GM18867 (cell line): ENCODE results near the gene SVOP.
A peak's percentile ranks its signal among the peaks of the same experiment; 100 is the strongest.

Experiments
- ATAC-seq: cut with Tn5 transposase; IDR thresholded peaks from one replicate; pipeline ENCODE4 v1.9.1; 2021; ENCODE audit warnings: mild to moderate bottlenecking, moderate library complexity; ENCODE audit not compliant: unreplicated experiment

The SVOP gene

DNA sequence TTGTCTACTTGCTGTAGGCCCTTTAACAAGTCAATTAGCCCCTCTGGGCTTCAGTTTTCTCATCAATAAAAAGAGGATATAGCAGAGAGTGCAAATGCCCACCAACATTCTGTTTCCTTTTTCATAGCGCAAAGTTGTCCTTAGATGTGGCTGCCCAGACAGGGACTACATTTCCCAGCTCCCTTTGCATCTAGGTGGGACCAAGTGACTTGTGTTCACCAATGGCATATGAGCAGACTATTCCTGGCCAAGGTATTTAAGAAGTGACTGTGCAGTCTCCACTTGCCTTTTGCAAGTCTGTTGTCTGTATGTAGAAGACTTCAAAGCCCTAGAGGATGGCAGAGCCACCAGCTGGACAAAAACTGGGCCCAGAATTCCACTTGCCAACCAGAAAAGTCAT is 81.3 kb downstream of the SVOP start:
- ATAC-seq, result no peak

DNA sequence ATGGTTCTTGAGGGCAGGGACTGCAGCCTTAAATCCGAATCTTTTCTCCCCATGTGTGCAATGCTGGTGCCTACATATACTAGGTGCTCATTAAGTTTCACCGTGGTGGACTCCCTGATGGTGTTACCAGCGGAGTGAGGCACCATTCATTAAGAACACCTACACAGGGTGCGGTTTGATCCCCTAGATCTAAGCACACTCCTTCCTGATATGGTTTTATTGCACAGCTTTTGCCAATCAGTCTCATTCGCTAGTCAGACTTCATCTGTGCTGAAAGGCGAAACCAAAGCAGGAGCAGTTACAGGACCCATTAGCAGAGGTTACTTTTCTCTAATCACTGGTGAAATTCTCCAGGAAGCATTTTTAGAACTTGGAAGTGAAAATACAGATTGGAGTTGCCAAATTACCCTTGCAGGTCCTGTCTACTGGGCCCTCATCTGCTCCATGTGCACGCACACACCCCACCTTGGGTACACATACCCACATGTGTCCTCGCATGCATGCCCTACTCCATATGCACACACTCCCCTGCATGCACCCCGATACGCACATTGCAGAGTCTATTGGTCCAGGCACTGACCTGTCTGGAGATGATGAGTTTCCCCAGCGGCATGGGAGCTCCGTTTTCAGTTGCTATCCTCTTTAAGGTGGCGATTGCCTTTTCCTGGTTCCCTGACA is 82.5 kb downstream of the SVOP start:
- no peak for ATAC-seq

DNA sequence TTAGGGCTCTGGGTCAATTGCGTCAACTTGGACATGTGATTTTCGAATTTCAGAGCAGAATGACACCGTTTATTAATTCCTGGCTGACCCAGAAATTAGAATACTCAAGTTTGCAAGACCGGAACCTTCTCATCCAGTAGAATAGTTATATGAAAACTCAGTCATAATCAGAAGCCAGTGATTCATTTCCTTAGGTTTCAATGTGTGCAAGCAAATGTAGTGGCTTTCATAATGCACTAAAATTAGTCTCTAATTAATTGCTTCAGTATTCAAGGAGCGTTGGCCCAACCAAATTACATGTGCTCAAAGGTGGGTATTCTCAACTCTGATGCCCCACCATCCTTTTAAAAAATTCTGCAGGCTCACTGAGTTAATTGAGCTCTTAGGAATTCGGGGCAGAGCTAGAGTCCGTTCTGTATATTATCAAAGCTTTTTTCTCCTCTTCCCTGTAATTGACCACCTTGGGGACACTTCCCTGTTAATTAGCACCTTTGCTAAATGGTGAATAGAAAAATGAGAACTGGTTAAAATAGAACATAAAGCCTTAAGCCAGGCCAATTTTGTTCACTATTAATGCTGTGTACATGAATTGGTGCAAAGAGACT is 85.6 kb downstream of the SVOP start:
- peak; percentile 47 for ATAC-seq

DNA sequence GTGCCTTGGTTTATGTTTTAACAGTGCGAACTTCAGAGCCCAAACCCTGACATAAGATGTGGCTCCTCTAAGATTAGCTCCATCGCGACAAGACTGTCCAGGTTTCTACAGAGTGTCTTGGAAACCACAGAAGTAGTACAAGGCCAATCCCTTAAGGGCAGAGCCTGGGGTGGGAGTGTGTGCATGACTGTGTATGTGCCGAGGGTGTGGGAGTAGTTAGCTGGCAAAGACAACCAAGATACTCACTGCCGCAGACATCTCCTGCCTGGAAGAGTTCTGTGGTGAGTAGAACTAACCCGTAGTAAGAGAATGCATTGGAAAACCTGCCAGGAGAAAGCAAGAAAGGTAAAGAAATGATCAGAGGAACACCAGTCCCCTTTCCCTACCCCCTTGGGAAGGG is 86.9 kb downstream of the SVOP start:
- ATAC-seq, result no peak

DNA sequence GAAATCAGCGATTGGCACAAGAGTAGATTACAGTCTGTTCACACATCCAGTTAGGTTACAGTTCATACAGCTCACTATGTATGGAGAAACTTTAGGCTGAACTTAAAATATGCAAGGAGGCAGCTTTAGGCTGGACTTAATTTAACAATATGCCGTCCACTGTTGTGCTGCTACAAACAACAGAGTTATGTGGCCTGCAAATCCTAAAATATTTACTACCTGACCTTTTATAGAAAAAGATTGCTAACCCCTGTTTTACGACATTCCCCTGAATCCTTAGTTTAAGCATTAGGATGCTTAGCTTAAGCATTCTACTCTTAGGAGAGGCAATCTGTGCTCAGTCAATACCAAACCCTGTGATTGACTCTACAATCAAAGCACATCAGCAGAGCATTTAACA is 90.1 kb downstream of the SVOP start:
- no peak for ATAC-seq

DNA sequence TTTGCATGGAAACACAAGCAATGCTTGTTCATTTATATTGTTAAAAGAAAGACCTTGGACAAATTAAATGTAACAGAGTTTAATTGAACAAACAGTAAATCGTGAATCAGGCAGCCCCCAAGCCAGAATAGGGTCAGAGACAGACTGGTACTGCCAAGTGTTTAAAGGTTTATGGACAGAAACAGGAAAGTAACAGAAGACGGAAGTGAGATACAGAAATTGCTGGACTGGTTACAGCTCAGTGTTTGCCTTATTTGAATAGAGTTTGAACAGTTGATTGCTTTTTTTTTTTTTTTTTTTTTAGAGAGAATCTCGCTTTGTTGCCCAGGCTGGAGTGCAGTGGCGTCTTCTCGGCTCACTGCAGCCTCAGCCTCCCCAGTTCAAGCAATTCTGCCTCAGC is 90.7 kb downstream of the SVOP start:
- ATAC-seq, result peak; percentile 67

DNA sequence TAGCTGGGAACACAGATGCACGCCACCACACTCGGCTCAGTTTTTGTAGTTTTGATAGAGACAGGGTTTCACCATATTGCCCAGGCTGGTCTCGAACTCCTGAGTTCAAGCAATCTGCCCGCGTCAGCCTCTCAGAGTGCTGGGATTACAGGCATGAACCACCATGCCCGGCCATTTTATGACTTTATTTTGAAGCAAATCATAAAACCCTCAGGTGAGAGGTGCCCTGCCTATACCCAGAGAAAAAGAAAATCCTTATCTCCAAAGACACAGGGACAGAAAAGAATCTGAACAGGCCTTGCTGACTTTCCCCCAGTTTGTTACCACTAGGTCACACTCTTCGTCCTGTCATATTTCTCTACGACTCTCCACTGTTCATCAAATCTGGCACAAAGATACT is 92.2 kb downstream of the SVOP start:
- no peak for ATAC-seq

DNA sequence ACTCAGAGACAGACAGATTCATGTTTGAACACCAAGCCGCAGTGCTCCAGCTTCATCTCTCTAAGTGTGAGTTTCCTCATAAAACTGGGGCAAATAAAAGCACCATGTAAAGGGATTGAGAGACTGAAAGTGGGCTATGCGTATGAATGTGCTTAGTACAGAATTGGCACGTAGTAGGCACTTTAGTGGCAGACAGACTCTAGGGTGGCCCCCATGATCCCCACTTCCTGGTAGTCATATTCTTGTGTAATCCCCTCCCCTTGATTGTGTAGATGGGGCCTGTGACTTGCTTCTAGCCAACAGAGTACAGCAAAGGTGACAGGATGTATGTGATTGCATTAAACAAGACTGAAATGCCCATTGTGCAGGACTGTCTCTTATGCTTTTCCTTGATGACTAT is 98.0 kb downstream of the SVOP start:
- no peak for ATAC-seq

DNA sequence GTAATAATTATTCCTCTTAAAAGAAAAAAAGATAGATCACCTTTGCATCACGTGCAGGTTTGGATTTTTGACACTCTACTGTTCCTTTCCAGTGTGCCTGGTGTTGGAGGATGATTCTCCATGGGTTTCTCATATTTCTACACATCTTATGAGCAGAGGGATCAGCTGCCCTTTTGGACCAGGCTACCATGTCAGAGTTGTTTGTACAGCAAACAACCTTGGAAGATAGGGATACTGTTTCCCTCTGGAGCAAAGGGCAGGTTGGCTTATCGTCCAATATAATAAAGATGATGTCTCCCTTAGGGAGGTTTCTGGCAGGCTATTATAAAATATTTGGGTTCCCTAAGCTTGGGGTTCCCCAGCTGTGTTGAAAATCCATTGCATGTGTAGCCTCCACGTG is 98.9 kb downstream of the SVOP start:
- ATAC-seq, result no peak

DNA sequence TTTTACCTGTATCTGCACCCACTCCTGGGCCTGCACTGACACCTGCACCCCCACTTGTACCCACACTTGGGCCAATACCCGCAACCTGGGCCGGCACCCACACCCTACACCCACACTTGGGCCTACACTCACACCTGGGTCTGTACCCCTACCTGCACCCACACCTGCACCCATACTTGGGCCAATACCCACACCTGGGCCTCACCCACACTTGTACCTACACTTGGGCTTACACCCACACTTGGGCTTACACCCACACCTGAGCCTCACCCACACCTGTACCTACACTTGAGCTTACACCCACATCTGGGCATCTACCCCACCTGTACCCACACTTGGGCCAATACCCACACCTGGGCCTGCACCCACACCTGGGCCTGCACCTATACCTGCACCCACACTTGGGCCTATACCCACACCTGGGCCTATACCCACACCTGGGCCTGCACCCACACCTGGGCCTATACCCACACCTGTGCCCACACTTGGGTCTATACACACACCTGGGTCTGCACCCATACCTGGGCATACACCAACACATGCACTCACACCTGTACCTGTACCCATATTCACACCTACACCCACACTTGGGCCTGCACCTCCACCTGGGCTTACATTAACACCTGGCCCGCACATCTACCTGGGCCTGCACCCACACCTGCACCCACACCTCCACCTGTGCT is 101.8 kb downstream of the SVOP start:
- no peak for ATAC-seq

DNA sequence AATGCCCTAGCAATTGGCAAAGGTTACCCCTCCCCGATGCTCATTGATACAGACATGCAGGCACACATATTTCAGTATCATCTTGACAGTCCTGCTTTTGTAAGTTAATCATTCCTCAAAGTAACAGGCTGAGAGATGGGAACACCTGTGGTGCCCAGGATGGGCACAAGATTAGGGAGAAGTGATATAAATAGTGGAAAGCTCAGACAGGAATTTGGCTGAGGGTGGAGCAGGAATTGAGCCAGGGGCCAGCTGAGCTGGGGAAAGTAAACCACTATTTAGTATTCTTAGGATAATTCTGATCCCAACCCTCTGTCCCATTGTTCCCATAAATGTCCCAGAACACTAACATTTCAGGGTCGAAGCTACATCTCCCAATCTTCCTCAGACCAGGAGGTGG is 102.7 kb downstream of the SVOP start:
- no peak for ATAC-seq

DNA sequence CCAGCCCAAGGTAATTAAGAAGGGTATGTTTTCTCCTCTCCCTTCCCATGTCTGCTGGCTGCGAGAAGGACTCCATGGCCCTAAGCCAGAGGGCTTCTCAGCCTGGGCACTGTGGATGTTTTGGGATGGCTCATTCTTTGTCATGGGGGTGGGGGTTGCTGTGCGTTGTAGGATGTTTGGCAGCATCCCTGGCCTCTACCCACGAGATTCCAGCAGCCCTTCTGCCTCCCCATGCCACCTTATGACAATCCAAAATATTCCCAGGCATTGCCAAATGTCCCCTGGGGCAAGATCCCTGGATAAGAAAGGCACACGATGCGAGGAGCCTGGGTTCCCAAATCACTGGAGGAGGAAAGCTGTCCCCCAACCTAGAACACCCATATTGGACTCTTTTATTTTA is 104.5 kb downstream of the SVOP start:
- ATAC-seq, result no peak

DNA sequence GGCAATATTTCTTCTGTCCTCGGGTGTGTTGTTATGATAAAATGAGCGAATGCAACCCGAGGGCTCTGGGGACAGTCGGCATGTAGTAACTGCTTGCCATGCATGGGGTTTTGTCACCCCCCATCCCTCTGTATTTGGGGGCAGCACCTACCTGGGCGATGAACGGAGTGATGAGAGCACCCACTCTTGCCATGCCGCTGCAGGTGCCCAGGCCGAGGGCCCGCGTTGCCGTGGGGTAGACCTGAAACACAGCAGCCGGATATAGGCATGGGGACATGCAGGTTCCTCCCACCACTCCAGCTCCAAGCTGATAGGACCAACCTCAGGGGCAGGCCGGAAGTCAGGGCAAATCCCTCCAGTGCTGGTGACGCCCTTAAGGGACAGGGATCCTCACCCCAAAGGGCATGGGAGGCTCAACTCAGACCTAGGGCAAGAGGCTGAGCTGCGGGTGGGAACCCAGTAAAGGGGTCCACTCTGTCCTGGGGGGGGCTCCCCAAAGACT is 105.2 kb downstream of the SVOP start:
- ATAC-seq, result no peak

DNA sequence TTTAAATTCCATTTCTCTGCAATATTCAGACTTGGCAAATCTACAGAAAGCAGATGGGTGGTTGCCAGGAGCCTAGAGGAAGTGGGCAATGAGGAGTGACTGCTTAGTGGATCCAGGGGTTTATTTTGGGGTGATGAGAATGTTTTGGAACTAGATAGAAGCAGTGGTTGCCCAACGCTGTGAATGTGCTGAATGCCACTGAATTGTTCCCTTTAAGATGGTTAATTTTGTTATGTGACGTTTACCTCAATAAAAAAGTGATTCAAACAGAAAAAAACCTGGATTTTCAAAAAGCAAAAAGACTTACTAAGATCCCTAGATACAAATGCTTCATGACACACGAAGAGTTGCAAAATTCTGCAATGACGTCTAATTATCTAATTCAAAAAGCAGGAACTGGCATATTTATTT is 106.7 kb downstream of the SVOP start:
- ATAC-seq, result no peak

DNA sequence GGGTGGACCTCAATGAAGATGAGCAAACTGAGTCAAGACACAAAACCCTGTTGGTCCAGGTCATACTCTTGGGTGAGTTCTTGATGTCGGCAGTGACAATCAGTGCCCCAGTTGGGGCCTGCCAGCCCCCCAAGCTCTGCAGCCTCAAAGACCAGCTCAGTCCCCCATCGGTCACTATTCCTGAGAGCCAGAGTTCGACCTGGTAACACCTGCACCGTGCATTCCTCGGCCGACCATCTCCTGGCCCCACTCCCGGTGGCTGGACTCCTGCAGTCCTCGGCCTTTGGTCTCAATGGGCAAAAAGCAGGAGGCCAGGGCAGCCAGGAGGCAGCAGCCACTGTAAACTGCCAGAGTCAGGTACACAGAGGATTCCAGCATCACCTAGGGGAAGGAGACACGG is 108.5 kb downstream of the SVOP start:
- no peak for ATAC-seq

DNA sequence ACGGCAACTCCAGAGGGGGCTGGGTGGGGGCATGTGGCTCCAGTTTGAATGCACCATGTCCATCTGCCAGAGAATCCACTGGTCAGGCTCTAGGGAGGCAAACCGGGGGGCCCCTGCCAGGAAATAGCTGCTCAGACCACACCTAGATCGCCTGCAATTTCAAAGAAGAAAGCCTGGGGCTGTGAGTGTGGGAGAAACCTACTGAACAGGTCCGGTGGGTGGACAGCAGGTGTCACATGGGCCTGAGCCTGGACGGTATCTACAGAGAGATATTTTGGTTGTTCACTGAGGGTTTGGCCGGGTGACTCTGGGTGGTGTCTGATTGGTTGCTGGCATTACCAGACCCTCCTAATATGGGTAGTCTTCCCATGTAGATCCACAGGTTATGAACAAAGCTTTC is 109.0 kb downstream of the SVOP start:
- no peak for ATAC-seq

DNA sequence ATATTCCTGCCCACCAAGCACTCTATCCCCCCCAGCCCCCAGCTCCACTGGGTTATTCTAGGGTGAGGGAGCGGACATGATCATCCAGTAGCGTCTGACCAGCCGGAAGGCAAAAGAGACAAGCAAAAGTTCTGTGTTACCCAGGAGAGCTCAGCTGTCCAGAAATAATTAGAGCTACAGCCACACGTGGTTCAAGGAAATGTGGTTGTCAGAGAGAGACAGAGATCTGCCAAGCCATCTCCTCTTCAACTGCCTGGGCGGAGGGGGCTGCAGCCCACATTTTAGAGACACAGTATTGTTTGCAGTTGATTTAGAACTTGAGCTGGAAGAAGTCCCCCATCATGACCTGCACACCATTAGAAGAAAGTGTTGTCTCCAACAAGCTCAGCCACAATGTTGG is 110.5 kb downstream of the SVOP start:
- no peak for ATAC-seq

DNA sequence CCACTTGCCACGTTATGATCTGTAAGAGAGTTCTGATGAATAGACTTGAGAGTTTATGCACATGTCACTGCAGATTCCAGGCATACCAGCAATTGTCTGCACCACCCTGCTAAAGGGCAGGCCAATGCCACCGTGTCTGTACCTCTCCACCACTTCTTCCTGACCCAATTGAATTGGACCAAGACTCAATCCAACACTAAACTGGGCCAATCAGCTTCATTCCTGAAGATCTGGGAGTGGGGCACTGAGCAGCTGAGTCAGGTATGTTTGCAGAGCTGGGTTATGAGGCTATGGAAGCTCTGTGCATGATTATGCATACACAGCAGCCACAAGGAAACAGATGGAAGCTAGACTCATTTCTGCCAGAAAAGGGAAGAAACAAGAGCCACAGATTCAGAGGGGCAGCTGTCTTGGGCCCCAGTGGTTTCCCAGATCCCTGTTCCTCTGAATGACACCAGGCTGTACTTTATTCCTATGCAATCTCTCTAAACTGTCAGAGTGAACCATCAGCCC is 113.0 kb downstream of the SVOP start:
- ATAC-seq, result no peak

DNA sequence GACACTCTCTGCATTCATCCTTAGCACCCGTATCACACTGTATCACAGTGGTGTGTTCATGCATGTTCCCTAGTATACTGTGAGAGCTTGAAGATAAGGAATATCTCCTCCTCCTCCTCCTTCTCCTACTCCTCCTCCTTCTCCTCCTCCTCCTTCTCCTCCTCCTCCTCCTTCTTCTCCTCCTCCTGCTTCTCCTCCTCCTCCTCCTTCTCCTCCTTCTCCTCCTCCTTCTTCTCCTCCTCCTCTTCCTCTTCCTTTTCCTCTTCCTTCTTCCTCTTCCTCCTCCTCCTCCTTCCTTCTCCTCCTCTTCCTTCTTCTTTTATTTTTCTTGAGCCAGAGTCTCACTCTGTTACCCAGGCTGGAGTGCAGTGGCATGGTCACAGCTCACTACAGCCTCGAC is 113.9 kb downstream of the SVOP start:
- no peak for ATAC-seq

DNA sequence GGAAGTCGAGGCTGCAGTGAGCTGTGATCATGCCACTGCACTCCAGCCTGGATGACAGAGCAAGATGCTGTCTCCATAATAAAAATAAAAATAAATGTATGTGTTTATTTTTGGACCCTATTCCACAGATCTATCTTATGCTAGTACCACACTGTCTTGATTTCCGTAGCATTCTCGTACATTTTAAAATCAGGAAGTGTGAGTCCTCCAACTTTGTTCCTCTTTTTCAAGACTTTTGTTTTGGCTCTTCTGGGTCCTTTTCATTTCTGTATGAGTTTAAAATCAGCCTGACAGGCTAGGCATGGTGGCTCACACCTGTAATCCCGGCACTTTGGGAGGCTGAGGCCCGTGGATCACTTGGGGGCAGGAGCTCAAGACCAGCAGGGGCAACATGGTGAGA is 115.1 kb downstream of the SVOP start:
- no peak for ATAC-seq

DNA sequence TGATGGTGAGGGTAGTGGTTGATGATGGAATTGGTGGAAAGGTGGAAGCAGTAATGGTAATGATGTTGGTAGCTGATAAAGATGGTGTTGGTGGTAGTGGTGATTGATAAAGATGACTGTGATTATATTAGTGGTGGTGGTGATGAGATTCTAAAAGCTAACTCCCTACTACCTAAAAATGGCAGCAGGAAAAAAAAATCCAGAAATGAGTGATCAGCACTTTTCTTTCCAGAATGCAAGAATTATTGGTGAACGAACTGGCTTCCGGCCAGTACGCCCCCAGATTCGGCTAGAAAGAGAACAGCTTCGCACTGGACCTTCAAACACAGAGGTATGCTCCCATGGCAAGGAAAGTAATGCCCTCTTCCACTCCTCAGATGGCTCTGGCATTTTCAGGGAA is 121.7 kb downstream of the SVOP start:
- no peak for ATAC-seq

DNA sequence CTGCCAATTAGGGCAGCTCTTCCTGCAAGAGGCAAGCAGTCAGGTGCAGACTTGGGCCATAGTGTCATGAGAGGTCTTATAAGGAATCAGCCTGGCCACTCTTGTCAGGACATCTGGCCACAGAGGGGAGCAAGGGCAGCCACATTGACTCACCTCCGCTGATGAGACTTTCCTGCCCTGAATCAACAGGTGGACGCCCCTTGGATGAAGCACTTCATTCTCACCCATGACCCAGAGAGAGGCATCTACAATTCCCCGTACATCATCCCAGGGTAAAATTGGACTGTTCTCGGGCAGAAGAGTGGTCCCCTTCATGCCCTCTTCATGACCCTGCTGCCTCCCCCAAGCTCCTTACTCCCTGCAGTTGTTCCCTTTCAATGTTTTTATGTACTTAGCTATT is 124.1 kb downstream of the SVOP start:
- no peak for ATAC-seq
